ENCODE measurements around the gene ST3GAL5. TPM values are rescaled to one million over a fixed set of nuclear protein-coding genes. Genes with fewer than 3 reads are reported as not detected.

The ST3GAL5 gene
- total and polyA plus RNA-seq, 2 of the 8 experiments (the other 6 are each of a cell fraction or from before 2014, with no cell fraction given), result 1.9 to 4.5 TPM

DNA sequence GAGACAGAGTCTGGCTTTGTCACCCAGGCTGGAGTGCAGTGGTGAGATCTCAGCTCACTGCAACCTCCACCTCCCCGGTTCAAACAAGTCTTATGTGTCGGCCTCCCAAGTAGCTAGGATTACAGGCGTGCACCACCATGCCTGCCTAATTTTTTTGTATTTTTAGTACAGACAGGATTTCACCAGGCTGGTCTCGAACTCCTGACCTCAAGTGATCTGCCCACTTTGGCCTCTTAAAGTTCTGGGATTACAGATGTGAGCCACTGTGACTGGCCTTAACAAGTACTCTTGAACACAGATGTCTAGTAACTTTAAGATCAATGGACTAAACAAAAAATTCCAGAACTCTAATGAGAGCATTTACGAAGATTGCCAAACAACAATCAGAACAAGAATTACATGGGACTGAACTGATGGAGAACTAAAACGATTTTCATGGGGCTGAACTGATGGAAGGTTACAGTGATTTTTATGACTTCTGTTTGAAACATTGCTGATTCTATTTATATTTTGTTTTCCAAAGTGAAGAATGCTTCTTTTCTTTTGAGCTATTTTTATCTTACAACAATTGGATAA is 46.5 kb upstream of the ST3GAL5 start (continued):
- TF ChIP-seq RAD21 (IDR thresholded peaks at IDR 0.05 in 1 of 2, conservative IDR thresholded peaks at IDR 0.05 in 1 of 2; ENCODE audit: low read depth in 2 of 2, low read length in 2 of 2), result no peak
- TF ChIP-seq, protein P1, sequence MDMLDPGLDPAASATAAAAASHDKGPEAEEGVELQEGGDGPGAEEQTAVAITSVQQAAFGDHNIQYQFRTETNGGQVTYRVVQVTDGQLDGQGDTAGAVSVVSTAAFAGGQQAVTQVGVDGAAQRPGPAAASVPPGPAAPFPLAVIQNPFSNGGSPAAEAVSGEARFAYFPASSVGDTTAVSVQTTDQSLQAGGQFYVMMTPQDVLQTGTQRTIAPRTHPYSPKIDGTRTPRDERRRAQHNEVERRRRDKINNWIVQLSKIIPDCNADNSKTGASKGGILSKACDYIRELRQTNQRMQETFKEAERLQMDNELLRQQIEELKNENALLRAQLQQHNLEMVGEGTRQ (IDR thresholded peaks at IDR 0.05; ENCODE audit: low read length), result no peak
- no peak for TF ChIP-seq SP2 (IDR thresholded peaks at IDR 0.05; ENCODE audit: low read length)

Measured in H1 (cell line).